Mononuclear cell (primary cell): ENCODE data around the gene WFDC13. TPM values are rescaled to one million over a fixed set of nuclear protein-coding genes. Genes with fewer than 3 reads are reported as not detected.

Source experiments
- H3K27me3 ChIP-seq: 2 replicates; pipeline ENCODE4 v1.6.0; 2011; ENCODE audit warnings: low read length, control low read depth; ENCODE audit not compliant: insufficient read depth
- H3K4me1 ChIP-seq: 2 replicates; pipeline ENCODE4 v1.5.1; 2011; ENCODE audit warnings: mild to moderate bottlenecking, low read length, control low read depth; ENCODE audit not compliant: insufficient read depth
- H3K4me3 ChIP-seq: 2 replicates; pipeline ENCODE4 v1.5.1; 2011; ENCODE audit warnings: mild to moderate bottlenecking, low read length, moderate library complexity
- H3K9me3 ChIP-seq: 2 replicates; pipeline ENCODE4 v1.5.1; 2011; ENCODE audit warnings: low read depth, mild to moderate bottlenecking, control low read depth, low read length
- total RNA-seq: library from RNA; depleted of rRNA; stranded (reverse); fragments of >200 nt; gene quantifications from one replicate; pipeline ENCODE4 v1.2.3, GENCODE V29; 2012

Gene WFDC13
- total RNA-seq, 1 donor: not detected

GRCh38 chr20:45735988-45736387 lies 34.1 kb downstream of the WFDC13 start:
- Histone ChIP-seq H3K9me3 (peaks cover 16% of the 10 kb centered on the region), H3K4me1 (no peaks in the 10 kb centered on the region), H3K4me3 (no peak overlapping the region), H3K27me3 (peaks cover 2% of the 10 kb centered on the region)

DNA sequence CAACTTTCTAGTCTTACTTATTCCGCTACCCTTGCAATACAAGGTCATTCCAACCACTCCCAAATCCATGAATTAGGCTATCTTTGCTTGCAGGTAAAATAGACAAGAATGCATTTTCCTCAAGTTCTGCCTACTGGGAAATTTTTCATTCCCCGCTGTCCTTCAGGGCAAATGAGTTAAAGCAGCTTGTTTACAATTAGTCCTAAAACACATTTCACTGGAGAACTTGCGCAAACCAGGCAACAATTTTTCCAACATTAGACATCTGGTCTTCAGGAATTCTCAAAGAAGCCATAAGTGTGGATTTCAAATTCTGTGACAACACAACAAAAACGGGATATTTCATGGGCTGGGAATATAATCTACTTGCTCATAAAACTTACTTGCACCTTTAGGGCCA lies 40.8 kb downstream of the WFDC13 start:
- peaks cover 4% of the 10 kb centered on the region for H3K27me3 ChIP-seq
- H3K4me1 ChIP-seq: no peaks in the 10 kb centered on the region
- no peaks in the 10 kb centered on the region for H3K9me3 ChIP-seq
- no peak overlapping the region for H3K4me3 ChIP-seq

DNA sequence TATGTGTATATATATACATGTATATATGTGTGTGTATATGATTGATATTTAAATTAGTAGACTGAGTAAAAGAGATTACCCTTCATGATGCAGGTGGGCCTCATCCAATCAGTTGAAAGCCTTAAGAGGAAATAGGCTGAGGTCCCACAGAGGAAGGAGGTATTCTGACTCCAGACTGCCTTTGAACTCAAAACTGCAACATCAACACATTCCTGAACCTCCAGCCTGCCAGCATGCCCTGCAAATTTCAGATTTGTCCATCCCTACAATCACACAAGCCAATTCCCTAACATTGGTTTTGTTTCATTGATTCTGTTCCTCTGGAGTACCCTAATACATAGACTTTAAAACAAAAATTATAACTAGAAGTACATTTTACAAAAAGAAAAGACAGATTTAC lies 43.2 kb downstream of the WFDC13 start:
- no peaks in the 10 kb centered on the region for H3K9me3 ChIP-seq
- H3K4me1 ChIP-seq: no peaks in the 10 kb centered on the region

DNA sequence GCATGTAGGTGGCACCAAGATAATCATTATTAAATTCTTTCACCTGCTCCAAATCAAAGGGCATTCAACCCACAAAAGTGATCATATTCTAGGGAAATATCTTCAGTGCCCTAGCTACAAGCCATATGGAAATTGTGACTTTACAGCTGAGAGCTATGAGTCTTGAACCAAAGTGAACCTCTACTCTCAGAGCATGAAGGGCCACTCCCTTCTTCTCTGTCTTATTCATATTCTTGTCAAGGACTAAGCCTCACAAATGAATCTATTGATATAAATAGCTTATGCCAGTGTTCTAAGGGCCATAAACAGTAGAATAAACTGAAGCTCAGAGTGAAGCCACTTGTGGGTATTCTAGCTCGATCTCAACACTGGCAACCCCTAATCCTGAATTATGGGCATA lies 49.9 kb downstream of the WFDC13 start:
- peaks cover 4% of the 10 kb centered on the region for H3K27me3 ChIP-seq
- H3K4me3 ChIP-seq: no peak overlapping the region
- no peaks in the 10 kb centered on the region for H3K4me1 ChIP-seq
- no peaks in the 10 kb centered on the region for H3K9me3 ChIP-seq

More for the DNA sequence above, 43.2 kb downstream of the WFDC13 start:
- no peak overlapping the region for H3K4me3 ChIP-seq
- H3K27me3 ChIP-seq: peaks cover 4% of the 10 kb centered on the region

DNA sequence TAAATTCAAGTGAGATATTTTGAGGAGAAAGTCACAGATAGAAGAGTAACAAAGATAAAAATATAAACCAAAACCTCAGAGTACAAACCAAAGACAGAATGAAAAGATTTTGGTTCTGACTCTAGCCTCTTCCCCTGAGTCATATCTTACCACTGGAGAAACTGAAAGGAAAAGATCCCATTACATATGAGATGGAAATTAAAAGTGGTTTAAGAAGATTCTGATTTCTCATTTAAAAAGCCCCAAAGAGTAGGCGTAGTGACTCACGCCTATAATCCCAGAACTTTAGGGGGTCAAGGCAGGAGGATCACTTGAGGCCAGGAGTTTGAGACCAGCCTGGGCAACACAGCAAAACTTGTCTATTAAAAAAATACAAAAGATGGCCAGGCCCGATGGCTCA lies 50.9 kb downstream of the WFDC13 start:
- Histone ChIP-seq H3K9me3 (no peaks in the 10 kb centered on the region), H3K4me1 (no peaks in the 10 kb centered on the region), H3K4me3 (no peak overlapping the region), H3K27me3 (no peaks in the 10 kb centered on the region)

- Histone ChIP-seq H3K4me1 (no peaks in the 10 kb centered on the region), H3K27me3 (no peaks in the 10 kb centered on the region), H3K4me3 (no peak overlapping the region), H3K9me3 (no peaks in the 10 kb centered on the region)
Measured at GRCh38 chr20:45758096-45758495, 56.3 kb downstream of the WFDC13 start.

Other genes starting within 250 kb of the WFDC13 start
- not detected for gene WFDC2, start 232.3 kb upstream of the WFDC13 start, total RNA-seq
- not detected for gene SPINT3, start 186.4 kb upstream of the WFDC13 start, total RNA-seq
- not detected for gene WFDC6, start 162.6 kb upstream of the WFDC13 start, total RNA-seq
- gene EPPIN, start 154.6 kb upstream of the WFDC13 start, total RNA-seq: not detected
- not detected for gene WFDC8, start 122.8 kb upstream of the WFDC13 start, total RNA-seq
- not detected for gene WFDC10A, start 72.3 kb upstream of the WFDC13 start, total RNA-seq
- not detected for gene WFDC9, start 70.8 kb upstream of the WFDC13 start, total RNA-seq
- not detected for gene WFDC11, start 31.8 kb upstream of the WFDC13 start, total RNA-seq
- not detected for gene WFDC10B, start 3.0 kb downstream of the WFDC13 start, total RNA-seq
- not detected for gene SPINT4, start 20.3 kb downstream of the WFDC13 start, total RNA-seq
- gene WFDC3, start 89.8 kb downstream of the WFDC13 start, total RNA-seq: not detected
- 4.4 TPM for gene DNTTIP1, start 89.9 kb downstream of the WFDC13 start, total RNA-seq
- 1.6 TPM for gene UBE2C, start 110.6 kb downstream of the WFDC13 start, total RNA-seq
- 0.73 TPM for gene TNNC2, start 125.3 kb downstream of the WFDC13 start, total RNA-seq
- 5.7 TPM for gene SNX21, start 131.8 kb downstream of the WFDC13 start, total RNA-seq
- gene ACOT8, start 155.4 kb downstream of the WFDC13 start, total RNA-seq: 13.9 TPM
- gene ZSWIM3, start 155.6 kb downstream of the WFDC13 start, total RNA-seq: 0.63 TPM
- gene ZSWIM1, start 179.2 kb downstream of the WFDC13 start, total RNA-seq: 10.1 TPM
- gene SPATA25, start 185.6 kb downstream of the WFDC13 start, total RNA-seq: 0.52 TPM
- gene NEURL2, start 189.2 kb downstream of the WFDC13 start, total RNA-seq: 1.9 TPM
- gene CTSA, start 189.3 kb downstream of the WFDC13 start, total RNA-seq: 111 TPM
- gene PLTP, start 210.1 kb downstream of the WFDC13 start, total RNA-seq: 1.4 TPM
- 48.0 TPM for gene PCIF1, start 232.6 kb downstream of the WFDC13 start, total RNA-seq